Activated CD8-positive, alpha-beta T cell treated with anti-CD3 and anti-CD28 coated beads, Interleukin-2, amount 10 ng/mL, durations not matched to agents 7 days and 5 days (primary cell): Measurements from ENCODE around the gene STPG2. TPM values are rescaled to one million over a fixed set of nuclear protein-coding genes. Genes with fewer than 3 reads are reported as not detected.

Source experiments
- ATAC-seq: fragments of 150-1000 bp; cut with Tn5 transposase; one replicate; pipeline ENCODE4 v1.10.0; 2021; ENCODE audit warnings: moderate library complexity
- CTCF ChIA-PET: fragments of 350-600 bp; sonication (Branson Sonifier 250); formaldehyde crosslinking; loops from one replicate; lab custom pipeline; 2021; ENCODE audit warnings: antibody characterized with exemption; lab: Charles Lee
- POLR2A ChIA-PET: fragments of 350-600 bp; sonication (Branson Sonifier 250); formaldehyde crosslinking; loops from one replicate; lab custom pipeline; 2021; ENCODE audit warnings: antibody characterized with exemption; lab: Charles Lee
- DNase-seq: peaks from one replicate; pipeline ENCODE4 v3.0.0-alpha.2; 2020
- H3K27ac Mint-ChIP-seq: one replicate; pipeline ENCODE4 v1.8.0; 2021; ENCODE audit warnings: mild to moderate bottlenecking, mixed read lengths
- H3K27me3 Mint-ChIP-seq: one replicate; pipeline ENCODE4 v1.8.0; 2021; ENCODE audit warnings: low read depth, mixed read lengths
- H3K36me3 Mint-ChIP-seq: one replicate; pipeline ENCODE4 v1.8.0; 2021; ENCODE audit warnings: low read depth, mixed read lengths
- H3K4me1 Mint-ChIP-seq: one replicate; pipeline ENCODE4 v1.8.0; 2021; ENCODE audit warnings: low read depth, mixed read lengths
- H3K4me3 Mint-ChIP-seq: one replicate; pipeline ENCODE4 v1.8.0; 2021; ENCODE audit warnings: mild to moderate bottlenecking, mixed read lengths
- H3K9me3 Mint-ChIP-seq: one replicate; pipeline ENCODE4 v1.8.0; 2022; ENCODE audit warnings: mixed read lengths; ENCODE audit not compliant: insufficient read depth
- total RNA-seq, 2 experiments: library from RNA; stranded (reverse); gene quantifications; one replicate each; pipeline ENCODE4 v1.2.3, GENCODE V29; 2021

The STPG2 gene
- not detected for total RNA-seq

DNA sequence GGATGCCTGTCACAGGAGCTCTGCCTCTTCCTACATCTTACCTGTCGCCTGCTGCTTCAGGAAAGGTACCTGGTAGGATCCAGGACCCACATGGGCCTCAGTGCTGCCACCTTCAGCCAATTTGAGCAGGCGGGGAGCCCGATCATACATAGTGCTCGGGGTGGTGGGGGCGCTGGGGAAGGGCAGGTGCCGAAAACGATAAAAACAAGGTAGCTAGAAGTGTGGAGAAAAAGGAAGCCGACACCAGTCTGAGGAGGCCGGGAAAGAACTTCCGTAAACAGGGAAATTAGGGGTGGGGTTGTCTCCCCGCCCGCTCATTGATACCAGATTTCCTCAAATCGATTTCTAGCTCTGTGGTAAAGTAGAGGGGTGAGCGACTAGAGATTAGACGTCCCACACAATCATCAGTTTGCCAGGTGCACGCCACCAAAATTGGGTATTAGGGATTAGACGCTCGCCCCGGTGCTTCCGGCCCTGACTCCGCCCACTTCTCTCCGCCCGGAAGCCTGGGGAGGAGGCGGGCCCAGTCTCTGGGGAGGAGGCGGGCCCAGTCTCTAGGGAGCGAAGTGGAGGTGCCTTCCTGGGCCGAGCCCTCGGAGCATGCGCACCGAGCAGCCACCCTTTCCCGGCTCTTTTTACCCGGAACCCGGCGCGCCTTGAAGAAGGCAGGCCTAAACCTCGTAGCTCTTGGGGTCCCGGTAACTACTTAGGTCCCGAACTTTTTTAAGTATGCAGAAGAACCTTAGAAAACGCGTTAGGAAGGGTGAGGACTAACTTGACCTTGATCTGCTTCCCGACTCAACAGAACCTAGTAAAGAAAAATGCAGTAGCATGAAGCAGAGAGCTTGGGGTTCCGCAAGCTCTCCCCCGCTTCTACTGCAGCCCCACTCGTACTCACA, at the start of gene STPG2:
TSS of gene STPG2 (minus strand) at position 476 of the 899 bp plus-strand sequence.
- peak; percentile 100 for ATAC-seq
- Mint-ChIP-seq H3K4me1 (peaks cover 26% of the 10 kb centered on the region), H3K27me3 (peaks cover 4% of the 10 kb centered on the region), H3K36me3 (peaks cover 15% of the 10 kb centered on the region), H3K4me3 (peak within 1 kb of the TSS; percentile 87), H3K9me3 (peaks cover 9% of the 10 kb centered on the region), H3K27ac (peak within 1 kb of the TSS; percentile 94)
- ChIA-PET POLR2A (interaction anchor here (0.8 to 2.3 kb wide), 5 partner anchors 117 to 945 kb away, joined by 4 to 14 read pairs (median 5); partner anchors contain the start of genes ADH5, EIF4E, METAP1 and RAP1GDS1), CTCF (interaction anchor here (0.5 to 2.3 kb wide), 15 partner anchors 10 to 1260 kb away, joined by 3 to 9 read pairs (median 3); partner anchors contain the start of genes ADH5 and METAP1)
- DNase-seq: peak; percentile 94

DNA sequence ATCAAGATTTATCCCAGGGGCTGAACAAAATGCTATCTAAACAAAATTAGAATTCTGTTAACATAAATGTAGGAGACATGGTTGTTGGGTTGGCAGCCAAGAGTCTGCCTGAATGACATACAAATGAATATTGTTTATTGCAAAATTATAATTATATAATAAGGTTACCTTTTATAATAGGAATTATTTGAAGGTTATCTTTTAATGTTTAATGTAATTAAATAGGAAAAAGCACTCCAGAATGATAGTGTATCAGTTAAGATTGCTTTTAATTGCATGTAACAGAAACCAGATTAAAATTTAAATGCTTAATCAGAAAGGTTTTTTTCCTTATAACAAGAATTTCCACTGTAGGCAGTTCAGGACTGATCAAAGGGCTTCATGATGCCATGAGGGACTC, 42.0 kb upstream of the STPG2 start:
- ATAC-seq (no peak), DNase-seq (no peak)
- Mint-ChIP-seq H3K4me1 (no peaks in the 10 kb centered on the region), H3K4me3 (no peak overlapping the region), H3K27ac (no peak overlapping the region), H3K9me3 (no peaks in the 10 kb centered on the region), H3K36me3 (no peaks in the 10 kb centered on the region), H3K27me3 (peaks cover 3% of the 10 kb centered on the region)
- ChIA-PET CTCF (no interaction called here), POLR2A (no interaction called here)

DNA sequence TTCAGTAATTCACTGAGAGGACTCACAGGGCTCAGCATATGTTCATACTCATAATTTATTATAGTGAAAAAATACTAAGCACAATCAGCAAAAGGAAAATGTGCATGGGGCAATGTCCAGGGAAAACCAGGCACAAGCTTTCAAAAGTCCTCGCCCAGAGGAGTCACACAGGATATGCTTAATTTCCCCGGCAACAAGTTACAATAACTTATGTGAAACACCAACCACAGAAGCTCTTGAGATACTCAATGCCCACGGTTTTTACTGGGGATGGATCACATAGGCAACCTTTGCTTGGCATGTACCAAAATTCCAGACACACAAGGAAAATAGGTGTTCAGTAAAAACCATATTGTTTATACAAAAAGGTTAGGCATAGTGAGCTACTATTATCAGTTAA, 38.5 kb upstream of the STPG2 start:
- CTCF ChIA-PET: no interaction called here
- POLR2A ChIA-PET: no interaction called here

DNA sequence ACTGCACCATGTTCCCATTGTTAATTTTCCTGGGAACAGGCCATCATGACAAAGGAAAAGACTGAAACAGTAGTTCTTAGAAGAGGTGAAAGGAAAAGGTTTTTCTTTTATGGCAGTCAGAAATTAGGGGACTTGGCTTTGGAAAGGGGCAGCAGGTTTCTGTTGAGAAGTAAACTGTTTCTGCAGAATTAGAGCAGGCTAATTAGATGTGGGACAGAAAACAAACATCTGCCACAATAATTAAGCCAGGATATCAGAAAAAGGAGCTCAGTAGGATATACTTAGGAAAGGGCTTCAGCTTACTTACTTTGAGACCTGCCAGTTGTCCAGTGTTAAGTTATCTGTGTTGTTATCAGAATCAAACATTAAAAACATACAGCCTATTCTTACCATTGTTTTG, 36.7 kb upstream of the STPG2 start:
- no peaks in the 10 kb centered on the region for H3K9me3 Mint-ChIP-seq
- H3K4me3 Mint-ChIP-seq: no peak overlapping the region
- H3K36me3 Mint-ChIP-seq: no peaks in the 10 kb centered on the region
- DNase-seq (no peak), ATAC-seq (no peak)
- no peaks in the 10 kb centered on the region for H3K4me1 Mint-ChIP-seq
- ChIA-PET CTCF (no interaction called here), POLR2A (no interaction called here)
- peaks cover 11% of the 10 kb centered on the region for H3K27me3 Mint-ChIP-seq
- H3K27ac Mint-ChIP-seq: no peak overlapping the region

More for the DNA sequence above, 38.5 kb upstream of the STPG2 start:
- no peak overlapping the region for H3K27ac Mint-ChIP-seq
- DNase-seq: no peak
- no peak overlapping the region for H3K4me3 Mint-ChIP-seq
- H3K27me3 Mint-ChIP-seq: peaks cover 11% of the 10 kb centered on the region
- H3K36me3 Mint-ChIP-seq: no peaks in the 10 kb centered on the region
- no peaks in the 10 kb centered on the region for H3K9me3 Mint-ChIP-seq
- H3K4me1 Mint-ChIP-seq: no peaks in the 10 kb centered on the region
- ATAC-seq: no peak

DNA sequence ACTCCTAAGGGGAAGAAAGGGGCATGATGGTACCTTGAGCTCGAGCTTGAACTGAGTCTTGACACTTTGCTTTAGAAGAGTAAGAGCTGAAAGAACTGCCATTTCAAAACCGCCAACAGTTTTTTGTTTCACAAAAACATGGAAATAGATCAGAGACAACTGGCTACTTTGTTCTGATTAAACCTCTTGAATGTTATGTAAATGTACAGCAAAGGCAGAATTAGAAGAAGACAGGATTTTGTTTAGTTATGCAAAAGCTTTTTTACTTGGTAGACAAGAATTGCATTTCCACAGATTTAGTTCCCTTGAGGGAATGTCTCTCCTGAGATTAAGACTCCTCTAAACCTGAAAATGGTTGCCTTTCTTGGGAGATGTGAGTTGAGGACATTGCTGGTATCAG, 33.3 kb upstream of the STPG2 start:
- Mint-ChIP-seq H3K4me1 (no peaks in the 10 kb centered on the region), H3K27me3 (peaks cover 11% of the 10 kb centered on the region), H3K4me3 (no peak overlapping the region), H3K27ac (no peak overlapping the region), H3K36me3 (no peaks in the 10 kb centered on the region), H3K9me3 (no peaks in the 10 kb centered on the region)
- DNase-seq: no peak
- no peak for ATAC-seq
- POLR2A ChIA-PET: no interaction called here
- CTCF ChIA-PET: interaction anchor here (1.3 kb wide), 1 partner anchor 11 kb away, joined by 4 read pairs; no protein-coding TSS in a partner anchor

DNA sequence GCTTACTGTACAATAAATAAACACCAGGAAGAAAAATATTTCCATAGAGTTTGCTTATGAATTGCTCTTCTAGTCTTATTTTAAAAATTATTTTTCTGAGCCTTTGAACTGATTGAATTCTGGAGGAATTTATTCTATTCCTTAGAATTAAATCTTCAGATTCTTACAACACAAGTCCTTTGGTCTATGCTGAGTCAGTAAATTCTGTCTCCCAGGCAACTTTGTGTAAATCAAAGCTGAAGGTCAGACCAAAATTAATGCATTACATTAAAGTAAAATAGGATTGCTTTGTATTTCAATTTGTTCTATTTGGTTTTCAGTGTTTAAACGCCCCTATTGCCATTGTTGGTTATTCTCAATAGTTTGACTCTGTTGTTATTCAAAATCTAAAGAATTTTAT, 26.8 kb upstream of the STPG2 start:
- DNase-seq (no peak), ATAC-seq (no peak)
- Mint-ChIP-seq H3K9me3 (no peaks in the 10 kb centered on the region), H3K27ac (no peak overlapping the region), H3K4me1 (no peaks in the 10 kb centered on the region), H3K4me3 (no peak overlapping the region), H3K27me3 (peaks cover 5% of the 10 kb centered on the region), H3K36me3 (no peaks in the 10 kb centered on the region)
- ChIA-PET POLR2A (no interaction called here), CTCF (no interaction called here)

DNA sequence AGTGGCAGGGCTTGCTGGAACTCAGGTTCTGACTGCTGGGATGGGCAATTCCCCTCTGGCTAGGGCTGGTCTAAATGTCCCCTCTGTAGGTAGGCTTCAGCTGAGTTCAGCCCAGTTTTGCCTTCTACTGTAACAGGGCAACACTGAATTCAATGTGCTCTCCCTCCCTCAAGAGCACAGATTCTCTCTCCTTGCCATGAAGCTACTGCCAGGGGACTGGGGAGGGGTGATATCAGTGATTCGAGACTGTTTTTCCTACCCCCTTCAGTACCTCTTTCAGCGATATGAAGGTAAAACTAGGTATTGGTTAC, 23.4 kb upstream of the STPG2 start:
- Mint-ChIP-seq H3K9me3 (no peaks in the 10 kb centered on the region), H3K36me3 (no peaks in the 10 kb centered on the region), H3K4me3 (no peak overlapping the region), H3K27ac (no peak overlapping the region), H3K27me3 (peaks cover 5% of the 10 kb centered on the region), H3K4me1 (no peaks in the 10 kb centered on the region)
- no peak for ATAC-seq
- DNase-seq: no peak
- ChIA-PET POLR2A (no interaction called here), CTCF (no interaction called here)

DNA sequence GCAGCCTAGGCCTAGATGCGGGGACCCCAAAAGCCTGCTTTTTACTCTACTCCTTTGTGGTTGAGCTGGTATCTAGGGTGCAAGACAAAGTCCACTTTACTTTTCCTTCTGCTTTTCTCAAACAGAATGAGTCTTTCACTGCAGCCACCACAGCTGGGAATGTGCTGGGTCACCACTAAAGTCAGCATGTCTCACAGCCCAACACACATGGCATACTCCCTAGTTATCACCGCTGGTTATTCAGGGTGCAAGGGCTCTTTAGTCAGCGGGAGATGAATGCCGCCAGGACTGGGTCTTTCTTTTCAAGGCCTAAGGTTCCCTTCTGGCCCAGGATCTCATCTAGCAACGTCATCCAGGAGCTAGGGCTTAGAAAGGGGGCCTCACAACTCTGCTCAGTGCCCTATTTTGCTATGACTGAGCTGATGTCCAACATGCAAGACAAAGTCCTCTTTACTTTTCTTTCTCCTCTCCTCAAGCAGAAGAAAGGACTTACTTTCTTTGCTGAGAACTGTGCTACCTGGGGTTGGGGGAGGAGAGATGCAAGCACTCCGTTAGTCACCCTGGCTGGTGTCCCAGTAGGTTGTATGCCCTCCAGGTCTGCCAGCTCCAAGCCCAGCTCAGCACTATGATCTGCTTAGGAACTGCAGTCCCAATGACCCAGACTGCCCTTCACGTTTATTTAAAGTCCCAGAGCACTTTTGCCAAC, 22.9 kb upstream of the STPG2 start:
- CTCF ChIA-PET: no interaction called here
- no peaks in the 10 kb centered on the region for H3K36me3 Mint-ChIP-seq
- no peak for DNase-seq
- H3K9me3 Mint-ChIP-seq: no peaks in the 10 kb centered on the region
- no peaks in the 10 kb centered on the region for H3K4me1 Mint-ChIP-seq
- no peak for ATAC-seq
- H3K4me3 Mint-ChIP-seq: no peak overlapping the region
- H3K27me3 Mint-ChIP-seq: peaks cover 5% of the 10 kb centered on the region
- H3K27ac Mint-ChIP-seq: no peak overlapping the region
- POLR2A ChIA-PET: no interaction called here

DNA sequence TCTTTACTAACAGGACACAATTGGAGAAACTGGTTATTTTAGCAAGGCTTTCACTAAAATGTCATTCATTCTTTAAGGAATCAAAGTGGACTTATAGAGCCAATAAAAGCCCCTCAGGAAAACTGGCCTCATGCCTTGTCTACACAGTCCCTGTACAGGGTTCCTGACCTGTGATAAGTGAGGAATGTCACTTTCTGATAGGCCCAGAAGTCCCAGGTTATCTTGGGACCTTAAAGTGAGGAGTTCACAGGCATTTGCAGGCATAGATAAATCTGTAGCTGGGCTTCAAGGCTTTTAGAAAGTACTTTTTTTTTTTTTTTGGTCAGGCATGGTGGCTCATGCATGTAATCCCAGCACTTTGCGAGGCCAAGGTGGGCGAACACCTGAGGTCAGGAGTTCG, 19.4 kb upstream of the STPG2 start:
- Mint-ChIP-seq H3K4me3 (no peak overlapping the region), H3K27ac (no peak overlapping the region), H3K36me3 (no peaks in the 10 kb centered on the region), H3K9me3 (no peaks in the 10 kb centered on the region), H3K4me1 (no peaks in the 10 kb centered on the region), H3K27me3 (peaks cover 4% of the 10 kb centered on the region)
- DNase-seq: no peak
- ATAC-seq: no peak
- CTCF ChIA-PET: no interaction called here
- POLR2A ChIA-PET: no interaction called here

DNA sequence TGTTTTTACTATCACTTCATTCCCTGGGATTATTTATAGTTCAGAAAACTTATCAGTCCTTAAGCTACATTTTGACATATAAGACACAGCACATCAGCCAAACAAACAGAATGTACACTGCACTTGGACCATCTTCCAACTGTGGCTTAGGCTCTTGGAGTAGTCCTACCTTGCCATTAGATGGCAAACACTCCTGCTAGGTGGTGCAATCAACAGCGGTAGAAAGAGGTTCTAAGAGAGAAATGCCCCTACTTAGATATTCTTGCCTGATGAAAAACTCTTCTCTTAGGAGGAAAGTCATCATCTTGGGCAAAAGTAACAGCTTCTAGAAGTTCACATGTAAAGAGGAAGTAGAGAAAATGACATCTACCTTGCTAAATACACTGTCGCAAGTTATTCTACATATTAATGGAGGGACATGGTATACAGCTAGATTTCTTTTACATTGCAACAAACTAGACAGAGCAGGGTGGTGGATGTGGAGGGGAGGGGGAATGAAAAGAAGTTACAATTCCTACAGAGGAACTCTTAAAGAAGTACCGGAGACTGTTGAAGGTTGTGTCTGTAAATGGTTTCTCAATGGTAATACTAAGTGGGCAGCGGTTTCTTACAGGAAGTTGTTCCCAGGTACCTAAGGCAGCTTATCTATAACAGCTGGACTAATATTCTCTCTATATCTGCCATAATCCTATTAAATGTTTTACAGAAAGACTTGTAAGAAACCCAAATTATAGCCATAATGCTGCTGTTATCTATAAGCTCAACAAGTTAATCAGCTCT, 8.1 kb upstream of the STPG2 start:
- H3K9me3 Mint-ChIP-seq: no peaks in the 10 kb centered on the region
- ATAC-seq (peak; percentile 55), DNase-seq (no peak)
- H3K36me3 Mint-ChIP-seq: no peaks in the 10 kb centered on the region
- H3K4me3 Mint-ChIP-seq: peak overlapping the region; percentile 32
- H3K4me1 Mint-ChIP-seq: peaks cover 23% of the 10 kb centered on the region
- ChIA-PET POLR2A (interaction anchor here (1.0 kb wide), 1 partner anchor 110 kb away, joined by 3 read pairs; the partner anchor contains the start of gene RAP1GDS1), CTCF (interaction anchor here (0.9 to 2.3 kb wide), 4 partner anchors 225 to 844 kb away, joined by 3 to 14 read pairs (median 4); partner anchors contain the start of gene METAP1)
- peaks cover 6% of the 10 kb centered on the region for H3K27me3 Mint-ChIP-seq
- H3K27ac Mint-ChIP-seq: peak overlapping the region; percentile 58

DNA sequence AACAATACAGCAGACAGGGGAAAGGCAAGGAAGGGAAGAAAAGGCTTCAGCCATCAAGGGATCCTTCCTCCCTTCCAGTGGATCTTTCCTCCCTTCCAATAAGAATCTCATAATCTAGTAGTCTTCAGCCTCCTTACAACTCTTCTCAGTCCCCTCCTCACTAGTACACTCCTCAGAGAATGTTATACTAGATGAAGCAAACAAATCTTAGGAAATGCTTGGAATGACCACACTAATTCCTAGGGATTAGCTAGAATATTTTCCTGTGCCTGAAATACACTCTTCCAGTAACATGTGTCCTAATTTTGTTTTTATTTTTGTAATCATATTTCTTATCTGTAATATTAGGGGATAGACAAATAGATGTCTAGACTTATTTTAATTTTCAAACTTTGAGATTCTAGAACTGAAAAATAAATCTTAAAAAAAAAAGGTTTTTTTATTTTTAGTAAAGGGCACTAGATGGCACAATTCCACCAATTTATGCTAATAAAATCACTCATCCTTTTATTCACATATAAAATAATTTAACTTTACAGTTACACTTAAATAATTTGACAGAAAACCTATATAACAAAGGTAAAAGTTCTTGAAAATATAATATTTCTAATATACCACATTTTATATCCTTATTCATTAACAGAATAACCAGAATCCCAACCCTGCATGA, 7.0 kb upstream of the STPG2 start:
- ChIA-PET CTCF (interaction anchor here (1.8 to 2.3 kb wide), 3 partner anchors 845 to 1254 kb away, joined by 4 to 14 read pairs (median 12); partner anchors contain the start of gene METAP1), POLR2A (no interaction called here)
- H3K4me1 Mint-ChIP-seq: peaks cover 23% of the 10 kb centered on the region
- H3K9me3 Mint-ChIP-seq: no peaks in the 10 kb centered on the region
- no peaks in the 10 kb centered on the region for H3K36me3 Mint-ChIP-seq
- peaks cover 6% of the 10 kb centered on the region for H3K27me3 Mint-ChIP-seq
- no peak overlapping the region for H3K4me3 Mint-ChIP-seq
- no peak overlapping the region for H3K27ac Mint-ChIP-seq
- ATAC-seq: no peak
- no peak for DNase-seq
